Measurements from ENCODE around the gene LONP2. TPM values are rescaled to one million over a fixed set of nuclear protein-coding genes. Genes with fewer than 3 reads are reported as not detected.

Gene LONP2
- total and polyA plus RNA-seq, 9 of the 15 experiments (the other 6 are each of a cell fraction or from before 2014, with no cell fraction given) = 8.1 to 41.2 (median 25.6) TPM

GRCh38 chr16:48244080-48244862 lies at the start of gene LONP2 (continued):
- TF ChIP-seq ELF1 (tag; IDR thresholded peaks at IDR 0.05) (peak; percentile 88), ETV5 (CRISPR knock-in tag; IDR thresholded peaks at IDR 0.05; ENCODE audit: low read depth) (peak; percentile 79), PCBP2 (IDR thresholded peaks at IDR 0.05; ENCODE audit: low read depth, low read length, poor library complexity, severe bottlenecking) (no peak), HNRNPLL (IDR thresholded peaks at IDR 0.05; ENCODE audit: low read depth, low read length, poor library complexity, severe bottlenecking) (peak; percentile 52), HMG20B (CRISPR knock-in tag; IDR thresholded peaks at IDR 0.05) (no peak), RUNX1 (IDR thresholded peaks at IDR 0.05; ENCODE audit: low read depth) (0 out of 2 replicates have a peak, but pooled peaks have one; percentile 17), CBX3 (IDR thresholded peaks at IDR 0.05; ENCODE audit: borderline replicate concordance in 1 of 2, low read length in 2 of 2) (peak in 1 of 2 experiments; percentile 52; a peak in 1 of 3 replicates), SP2 (IDR thresholded peaks at IDR 0.05; ENCODE audit: extremely low read depth, low read depth, low read length, poor library complexity, severe bottlenecking) (peak; percentile 23), ETV1 (tag; conservative IDR thresholded peaks at IDR 0.05; ENCODE audit: low read depth) (peak; percentile 96), MAX (CRISPR knock-in tag; IDR thresholded peaks at IDR 0.05) (peak; percentile 73), RAD51 (IDR thresholded peaks at IDR 0.05; ENCODE audit: borderline replicate concordance, low read depth) (no peak), FOXK2 (conservative IDR thresholded peaks at IDR 0.05 in 1 of 2, IDR thresholded peaks at IDR 0.05 in 1 of 2; ENCODE audit: low read depth in 2 of 2) (peak in 1 of 2 experiments; percentile 38; a peak in 1 of 4 replicates), POU5F1 (IDR thresholded peaks at IDR 0.05; ENCODE audit: borderline replicate concordance, low read depth, low read length, partially characterized antibody) (peak; percentile 99), ZNF232 (CRISPR knock-in tag; IDR thresholded peaks at IDR 0.05) (peak; percentile 79; the same call in 1 of the 2 replicates), AFF4 (CRISPR knock-in tag; IDR thresholded peaks at IDR 0.05) (0 out of 2 replicates have a peak, but pooled peaks have one; percentile 33), TEAD4 (IDR thresholded peaks at IDR 0.05; ENCODE audit: low read length) (no peak), TEAD4 (CRISPR knock-in tag; IDR thresholded peaks at IDR 0.05; ENCODE audit: borderline replicate concordance) (0 out of 2 replicates have a peak, but pooled peaks have one; percentile 31), MEIS2 (IDR thresholded peaks at IDR 0.05; ENCODE audit: partially characterized antibody) (peak; percentile 30), TEAD1 (CRISPR knock-in tag; IDR thresholded peaks at IDR 0.05) (peak in 1 of 2 experiments; percentile 60; a peak in 1 of 4 replicates), BCOR (IDR thresholded peaks at IDR 0.05) (peak; percentile 24; the same call in 1 of the 2 replicates), KAT8 (IDR thresholded peaks at IDR 0.05; ENCODE audit: low read depth) (no peak), SAP30 (IDR thresholded peaks at IDR 0.05; ENCODE audit: borderline replicate concordance, insufficient read depth, low read depth, low read length, poor library complexity, severe bottlenecking) (peak; percentile 90)
